Testis (tissue), 3 donors: ENCODE measurements around the gene SCAPER. TPM values are rescaled to one million over a fixed set of nuclear protein-coding genes. Genes with fewer than 3 reads are reported as not detected.

ENCODE experiments used
- DNase-seq: peaks from one replicate; pipeline ENCODE4 v3.0.0-alpha.2; 2019
- H3K27ac ChIP-seq, 2 donors: fragments of 200-600 bp; sonication (generic); one replicate each; pipeline ENCODE4 v1.5.1; 2019
- H3K27me3 ChIP-seq: fragments of 200-600 bp; sonication (generic); one replicate; pipeline ENCODE4 v1.5.1; 2019
- H3K36me3 ChIP-seq: fragments of 200-600 bp; sonication (generic); one replicate; pipeline ENCODE4 v1.5.1; 2017; ENCODE audit warnings: low read depth; ENCODE audit errors: missing control alignments
- H3K4me1 ChIP-seq: fragments of 200-600 bp; sonication (generic); one replicate; pipeline ENCODE4 v1.5.1; 2019
- H3K4me3 ChIP-seq, 2 donors: fragments of 200-600 bp; sonication (generic); one replicate each; pipeline ENCODE4 v1.5.1; 2017 to 2019
- H3K9me3 ChIP-seq: fragments of 200-600 bp; sonication (generic); one replicate; pipeline ENCODE4 v1.5.1; 2017
- CTCF ChIP-seq, 3 experiments: fragments of 450-650 bp in 2 of 3; fragments of 200-600 bp in 1 of 3; sonication (generic) in 1 of 3; IDR thresholded peaks; one replicate each; pipeline ENCODE4 v1.5.1; 2016 to 2019; ENCODE audit warnings: antibody characterized with exemption in 3 of 3, mild to moderate bottlenecking in 2 of 3, moderate library complexity in 1 of 3
- POLR2A ChIP-seq: fragments of 450-650 bp; IDR thresholded peaks from one replicate; pipeline ENCODE4 v1.6.1; 2017; ENCODE audit warnings: antibody characterized with exemption, mild to moderate bottlenecking, moderate library complexity
- WGBS, 2 donors: methylation state at CpG; one replicate each; pipeline ENCODE4 v1.1.5; 2018; 5-methylcytosine and 5-hydroxymethylcytosine counted together
- intact Hi-C: fragments of 100-400 bp; cut with DNase I; formaldehyde crosslinking; loops from one replicate; pipeline ENCODE4 v1.15.1; 2023; ENCODE audit warnings: low total_unique reads
- polyA plus RNA-seq: library from polyadenylated mRNA; stranded (reverse); fragments of 350-450 nt; fragmentation: Illumina TruSeq; extraction: RNeasy Lipid Tissue Mini Kit (QIAGEN cat#74804); gene quantifications from one replicate; pipeline ENCODE4 v1.2.3, GENCODE V29; 2014; ENCODE audit warnings: low read depth, low replicate concordance; ENCODE audit not compliant: insufficient read depth
- total RNA-seq, 2 donors: library from RNA; depleted of rRNA; stranded (reverse); fragments of >200 nt; gene quantifications; one replicate each; pipeline ENCODE4 v1.2.3, GENCODE V29; 2016

The SCAPER gene
- total and polyA plus RNA-seq, 3 donors from 2014 or later, result 43.7 to 60.7 (median 54.8) TPM

- DNase-seq, result no peak
- Histone ChIP-seq H3K27me3 (no peaks in the 10 kb centered on the region), H3K9me3 (no peaks in the 10 kb centered on the region), H3K4me1 (no peaks in the 10 kb centered on the region), H3K27ac (no peak overlapping the region), H3K4me3 (no peak overlapping the region), H3K36me3 (no peaks in the 10 kb centered on the region)
- 84 to 85% methylated on average over 2 of the region's 2 CpGs for WGBS, 2 donors
- no peak for TF ChIP-seq CTCF (IDR thresholded peaks at IDR 0.05)
- no peak for TF ChIP-seq POLR2A
- intact Hi-C loops, result no loop called here
Observed at GRCh38 chr15:76871930-76872329, 33.2 kb downstream of the SCAPER start.

GRCh38 chr15:76868740-76869139 lies 36.4 kb downstream of the SCAPER start:
- DNase-seq, result no peak
- no peaks in the 10 kb centered on the region for H3K36me3 ChIP-seq
- H3K27me3 ChIP-seq, result no peaks in the 10 kb centered on the region
- H3K9me3 ChIP-seq, result no peaks in the 10 kb centered on the region
- H3K27ac ChIP-seq, result no peak overlapping the region
- no peak overlapping the region for H3K4me3 ChIP-seq
- no peaks in the 10 kb centered on the region for H3K4me1 ChIP-seq
- no peak for TF ChIP-seq POLR2A
- TF ChIP-seq CTCF (IDR thresholded peaks at IDR 0.05), result no peak
- intact Hi-C loops, result no loop called here

- no peak for DNase-seq
- no peaks in the 10 kb centered on the region for H3K9me3 ChIP-seq
- intact Hi-C loops, result no loop called here
- no peaks in the 10 kb centered on the region for H3K36me3 ChIP-seq
- TF ChIP-seq CTCF (IDR thresholded peaks at IDR 0.05), result peak in 1 of 3 experiments; percentile 35
- no peak for TF ChIP-seq POLR2A
- H3K27me3 ChIP-seq, result no peaks in the 10 kb centered on the region
- no peak overlapping the region for H3K4me3 ChIP-seq
- no peaks in the 10 kb centered on the region for H3K4me1 ChIP-seq
- H3K27ac ChIP-seq, result no peak overlapping the region
Observed at GRCh38 chr15:76866716-76867321, 38.3 kb downstream of the SCAPER start.

GRCh38 chr15:76866008-76866407 lies 39.1 kb downstream of the SCAPER start:
- intact Hi-C loops, result no loop called here
- H3K36me3 ChIP-seq, result no peaks in the 10 kb centered on the region
- H3K9me3 ChIP-seq, result no peaks in the 10 kb centered on the region
- WGBS, 2 donors, result 69 to 88% methylated on average over 2 of the region's 2 CpGs
- no peaks in the 10 kb centered on the region for H3K4me1 ChIP-seq
- DNase-seq, result no peak
- no peak overlapping the region for H3K4me3 ChIP-seq
- TF ChIP-seq CTCF (IDR thresholded peaks at IDR 0.05), result no peak
- TF ChIP-seq POLR2A, result no peak
- no peak overlapping the region for H3K27ac ChIP-seq
- no peaks in the 10 kb centered on the region for H3K27me3 ChIP-seq

GRCh38 chr15:76865548-76865991 lies 39.6 kb downstream of the SCAPER start:
- 81 to 84% methylated on average over 4 of the region's 4 CpGs for WGBS, 2 donors
- H3K4me3 ChIP-seq, result no peak overlapping the region
- DNase-seq, result no peak
- no peak overlapping the region for H3K27ac ChIP-seq
- H3K36me3 ChIP-seq, result no peaks in the 10 kb centered on the region
- no peaks in the 10 kb centered on the region for H3K9me3 ChIP-seq
- intact Hi-C loops, result no loop called here
- H3K4me1 ChIP-seq, result no peaks in the 10 kb centered on the region
- H3K27me3 ChIP-seq, result no peaks in the 10 kb centered on the region
- TF ChIP-seq POLR2A, result no peak
- TF ChIP-seq CTCF (IDR thresholded peaks at IDR 0.05), result no peak
